Activated naive CD8-positive, alpha-beta T cell treated with anti-CD3 and anti-CD28 coated beads for 36 hours (primary cell): Measurements from ENCODE around the gene TNPO2. TPM values are rescaled to one million over a fixed set of nuclear protein-coding genes. Genes with fewer than 3 reads are reported as not detected.
A peak's percentile ranks its signal among the peaks of the same experiment; 100 is the strongest.
"Not testable (repeated sequence)": the region's sequence is repeated elsewhere in the genome, so short reads cannot be mapped to it uniquely, and the experiment has no call there.

Source experiments
- DNase-seq: peaks from one replicate; pipeline ENCODE4 v3.0.0; 2021
- H3K27ac Mint-ChIP-seq: one replicate; pipeline ENCODE4 v1.8.0; 2022; ENCODE audit warnings: mild to moderate bottlenecking, moderate library complexity, mixed read lengths
- H3K27me3 Mint-ChIP-seq: one replicate; pipeline ENCODE4 v1.8.0; 2022; ENCODE audit warnings: mild to moderate bottlenecking, mixed read lengths
- H3K36me3 Mint-ChIP-seq: one replicate; pipeline ENCODE4 v1.8.0; 2021; ENCODE audit warnings: mild to moderate bottlenecking, mixed read lengths
- H3K4me1 Mint-ChIP-seq: one replicate; pipeline ENCODE4 v1.8.0; 2021; ENCODE audit warnings: mixed read lengths
- H3K4me3 Mint-ChIP-seq: one replicate; pipeline ENCODE4 v1.8.0; 2022; ENCODE audit warnings: mild to moderate bottlenecking, moderate library complexity, mixed read lengths
- H3K9me3 Mint-ChIP-seq: one replicate; pipeline ENCODE4 v1.8.0; 2022; ENCODE audit warnings: mixed read lengths
- total RNA-seq, 2 experiments: library from RNA; stranded (reverse); gene quantifications; one replicate each; pipeline ENCODE4 v1.2.3, GENCODE V29; 2021

Gene TNPO2
- total RNA-seq, 2 experiments from 2014 or later: 125 to 134 TPM

DNA sequence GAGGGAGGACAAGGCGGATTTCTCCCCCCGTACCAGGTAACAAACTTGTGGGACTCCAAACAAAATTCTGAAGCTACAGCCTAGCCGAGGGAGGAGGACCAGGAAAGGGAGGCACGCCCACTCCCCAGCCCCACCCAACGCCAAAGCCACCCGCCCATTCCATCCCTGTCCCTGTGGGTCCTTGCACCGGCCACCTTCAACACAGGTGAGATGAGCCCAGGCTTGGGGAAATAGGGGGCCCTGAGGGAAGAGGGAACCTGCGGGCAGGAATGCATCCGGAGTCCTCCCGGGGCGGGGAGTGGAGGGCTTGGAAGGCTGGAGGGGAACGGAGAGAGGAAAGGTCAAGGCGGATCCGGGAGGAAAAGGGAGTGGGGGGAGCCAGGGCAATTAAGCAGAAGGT, 27.9 kb upstream of the TNPO2 start, which contains the start of gene BEST2:
Gene BEST2 (plus strand): TSS at position 157 of the 400 bp plus-strand sequence. CDS start 802 bp downstream, outside the sequence.
- peaks cover 6% of the 10 kb centered on the region for H3K9me3 Mint-ChIP-seq
- H3K4me3 Mint-ChIP-seq: no peak within 1 kb of the TSS
- no peak within 1 kb of the TSS for H3K27ac Mint-ChIP-seq
- peaks cover 17% of the 10 kb centered on the region for H3K36me3 Mint-ChIP-seq
- DNase-seq: no peak
- no peaks in the 10 kb centered on the region for H3K4me1 Mint-ChIP-seq
- peaks cover 47% of the 10 kb centered on the region for H3K27me3 Mint-ChIP-seq

DNA sequence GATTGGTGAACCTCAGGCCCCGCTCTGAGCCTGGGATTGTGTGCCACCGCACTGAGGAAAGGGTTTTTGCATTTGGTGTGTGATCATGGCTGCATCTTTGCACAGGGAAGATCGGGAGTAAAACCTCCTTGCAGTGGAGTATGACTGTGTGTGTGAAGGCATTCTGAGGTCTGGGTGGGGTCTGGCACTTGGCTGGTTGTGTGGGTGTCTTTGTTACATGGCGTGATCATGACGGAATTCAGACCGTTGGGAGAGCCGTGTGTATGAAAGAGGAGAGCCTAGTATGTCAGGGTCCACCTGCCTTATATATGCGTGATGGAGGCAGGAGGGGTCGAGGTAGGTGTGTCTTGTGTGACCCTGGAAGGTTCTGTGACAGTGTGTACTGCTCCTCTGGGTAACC, 27.1 kb upstream of the TNPO2 start:
- H3K36me3 Mint-ChIP-seq: peaks cover 23% of the 10 kb centered on the region
- no peak for DNase-seq
- H3K4me1 Mint-ChIP-seq: no peaks in the 10 kb centered on the region
- peaks cover 42% of the 10 kb centered on the region for H3K27me3 Mint-ChIP-seq
- no peak overlapping the region for H3K27ac Mint-ChIP-seq
- peaks cover 6% of the 10 kb centered on the region for H3K9me3 Mint-ChIP-seq
- no peak overlapping the region for H3K4me3 Mint-ChIP-seq

DNA sequence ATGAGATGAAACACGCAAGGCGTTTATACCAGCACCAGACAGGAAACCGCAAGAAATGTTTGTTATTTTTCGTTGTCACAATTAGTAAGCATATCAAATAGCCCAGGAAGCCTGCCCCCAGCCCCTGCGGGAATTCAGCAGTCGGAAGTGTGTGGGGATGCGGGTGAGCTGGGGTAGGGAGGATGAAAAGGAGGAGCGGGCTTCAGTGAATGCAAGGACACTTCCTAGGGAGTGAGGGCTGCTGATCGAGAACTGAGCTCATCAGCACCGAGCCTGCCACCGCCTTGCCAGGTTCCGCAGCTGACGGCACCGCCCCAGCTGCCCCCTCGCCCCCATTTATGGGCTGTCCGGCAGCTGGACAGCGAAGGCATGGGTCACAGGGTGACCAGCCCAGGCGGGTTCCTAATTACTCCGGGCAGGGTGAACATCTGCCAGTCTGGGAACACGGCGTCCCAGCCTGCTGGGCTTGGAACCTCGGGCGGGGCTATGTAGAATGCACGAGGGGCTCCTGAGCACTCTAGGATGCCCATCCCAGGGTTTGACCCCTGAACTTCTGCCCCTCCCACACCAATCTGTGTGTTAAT, 26.3 kb upstream of the TNPO2 start:
- Mint-ChIP-seq H3K9me3 (peaks cover 6% of the 10 kb centered on the region), H3K27me3 (peaks cover 35% of the 10 kb centered on the region), H3K27ac (no peak overlapping the region), H3K4me3 (no peak overlapping the region), H3K36me3 (peaks cover 25% of the 10 kb centered on the region), H3K4me1 (no peaks in the 10 kb centered on the region)
- no peak for DNase-seq

DNA sequence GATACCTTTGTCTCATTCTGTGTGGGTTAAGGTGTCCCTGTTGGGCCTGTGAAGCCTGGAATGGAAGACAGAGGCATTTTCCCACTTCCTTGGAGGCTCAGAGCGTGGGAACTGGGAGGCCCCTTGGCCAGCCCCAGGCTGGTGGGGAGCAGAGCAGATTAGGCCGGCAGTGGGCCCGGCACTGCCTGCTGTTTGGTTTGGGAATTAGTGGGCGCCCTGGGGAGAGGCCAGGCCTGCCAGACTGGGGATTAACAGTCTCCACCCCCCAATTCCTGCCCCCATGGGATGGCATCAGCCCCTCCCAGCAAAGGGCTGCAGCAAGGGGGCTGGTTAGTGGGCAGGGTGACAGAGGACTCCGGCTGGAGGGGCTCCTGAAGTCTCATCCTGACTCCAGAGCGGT, 24.8 kb upstream of the TNPO2 start:
- no peak for DNase-seq
- H3K9me3 Mint-ChIP-seq: peaks cover 6% of the 10 kb centered on the region
- peaks cover 30% of the 10 kb centered on the region for H3K36me3 Mint-ChIP-seq
- H3K27ac Mint-ChIP-seq: no peak overlapping the region
- H3K4me3 Mint-ChIP-seq: no peak overlapping the region
- H3K4me1 Mint-ChIP-seq: no peaks in the 10 kb centered on the region
- H3K27me3 Mint-ChIP-seq: peaks cover 24% of the 10 kb centered on the region

DNA sequence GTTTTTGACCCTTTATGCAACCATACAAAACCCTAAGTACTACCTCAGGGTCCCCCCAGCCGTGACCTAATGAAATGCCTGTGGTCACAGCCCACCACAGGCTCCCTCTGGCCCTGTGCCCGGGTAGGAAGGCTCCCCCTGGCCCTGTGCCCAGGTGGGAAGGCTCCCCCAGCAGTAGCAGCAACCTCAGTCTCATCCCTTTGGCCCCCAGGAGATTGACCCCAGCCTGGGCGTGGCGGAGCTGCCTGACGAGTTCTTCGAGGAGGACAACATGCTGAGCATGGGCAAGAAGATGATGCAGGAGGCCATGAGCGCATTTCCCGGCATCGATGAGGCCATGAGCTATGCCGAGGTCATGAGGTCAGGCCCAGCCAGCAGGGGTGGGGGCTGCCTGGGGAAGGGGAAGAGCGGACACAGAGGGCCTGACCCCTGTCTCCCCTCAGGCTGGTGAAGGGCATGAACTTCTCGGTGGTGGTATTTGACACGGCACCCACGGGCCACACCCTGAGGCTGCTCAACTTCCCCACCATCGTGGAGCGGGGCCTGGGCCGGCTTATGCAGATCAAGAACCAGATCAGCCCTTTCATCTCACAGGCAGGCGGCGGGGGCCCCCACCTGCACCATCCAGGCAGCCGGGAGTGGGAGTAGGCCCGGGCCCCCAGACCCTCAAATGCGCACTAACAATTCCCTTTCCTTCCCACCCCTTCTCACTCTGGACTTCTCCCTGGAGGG, 21.6 kb upstream of the TNPO2 start:
- no peak for DNase-seq
- peaks cover 5% of the 10 kb centered on the region for H3K27me3 Mint-ChIP-seq
- peaks cover 6% of the 10 kb centered on the region for H3K9me3 Mint-ChIP-seq
- no peak overlapping the region for H3K27ac Mint-ChIP-seq
- peaks cover 38% of the 10 kb centered on the region for H3K36me3 Mint-ChIP-seq
- H3K4me1 Mint-ChIP-seq: no peaks in the 10 kb centered on the region
- H3K4me3 Mint-ChIP-seq: no peak overlapping the region

DNA sequence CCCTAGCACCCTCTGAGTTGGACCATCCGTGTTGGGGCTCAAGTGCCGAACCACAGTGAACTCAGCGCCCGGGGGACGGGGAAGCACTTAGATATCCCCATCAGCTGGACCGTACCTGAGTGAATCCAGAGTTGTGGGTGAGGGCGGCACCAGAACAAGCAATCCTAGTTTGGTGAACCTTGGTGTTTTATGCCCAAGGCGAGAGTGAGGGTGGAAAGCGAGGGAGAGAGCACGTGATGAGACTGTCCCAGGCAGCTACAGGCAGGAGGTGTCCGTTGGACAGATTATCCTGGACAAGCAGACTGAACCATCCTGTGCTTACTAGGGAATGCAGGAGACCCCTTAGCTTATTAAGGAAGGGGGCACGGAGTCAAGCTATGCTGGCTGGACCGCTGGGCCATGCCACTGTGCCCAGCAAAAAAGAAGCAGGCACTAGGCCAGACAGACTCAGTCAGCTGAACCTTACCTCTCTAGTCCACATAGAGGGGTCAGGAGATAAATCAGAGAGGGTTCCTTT, 14.2 kb upstream of the TNPO2 start:
- Mint-ChIP-seq H3K27me3 (no peaks in the 10 kb centered on the region), H3K4me1 (peaks cover 25% of the 10 kb centered on the region), H3K36me3 (peaks cover 28% of the 10 kb centered on the region), H3K4me3 (peak overlapping the region; percentile 100), H3K9me3 (no peaks in the 10 kb centered on the region), H3K27ac (peak overlapping the region; percentile 99)
- DNase-seq: no peak

DNA sequence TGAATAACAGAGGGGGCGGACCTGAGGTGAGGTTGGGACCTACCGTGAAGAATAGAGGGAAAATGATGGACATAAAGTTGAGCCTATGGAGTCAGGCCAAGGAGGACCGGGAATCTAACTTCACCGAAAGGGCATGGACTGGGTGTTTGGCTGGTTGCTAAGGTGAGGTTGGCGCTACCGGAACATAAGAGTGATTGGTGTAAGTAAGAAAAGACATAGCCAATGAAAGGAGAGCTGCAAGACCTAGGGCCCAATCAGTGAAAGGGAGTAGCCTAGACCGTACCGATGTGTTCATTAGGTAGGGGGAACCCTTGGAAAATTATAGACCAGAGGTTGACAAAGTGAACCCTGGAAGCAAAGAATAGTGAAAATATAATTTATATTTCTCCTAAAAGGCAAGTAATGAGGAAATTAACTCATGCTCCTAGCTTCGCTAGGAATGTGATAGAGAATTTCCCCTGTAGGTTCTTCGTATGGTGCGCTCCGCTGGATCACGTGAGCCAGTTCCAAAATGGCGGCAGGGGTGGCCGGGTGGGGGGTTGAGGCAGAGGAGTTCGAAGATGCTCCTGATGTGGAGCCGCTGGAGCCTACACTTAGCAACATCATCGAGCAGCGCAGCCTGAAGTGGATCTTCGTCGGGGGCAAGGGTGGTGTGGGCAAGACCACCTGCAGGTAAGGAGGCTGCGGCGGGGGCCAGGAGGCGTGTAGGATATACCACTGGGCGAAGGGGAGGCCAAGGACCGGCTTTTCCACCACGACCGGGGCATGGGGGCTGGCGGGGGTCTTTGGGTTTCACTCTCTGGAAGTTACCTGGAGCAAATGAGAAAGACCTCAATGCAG, 13.5 kb upstream of the TNPO2 start, which contains the start of gene GET3:
Gene GET3 (plus strand): TSS at position 503 of the 840 bp plus-strand sequence. CDS start 9 bp downstream, at position 512.
- H3K27me3 Mint-ChIP-seq: no peaks in the 10 kb centered on the region
- H3K27ac Mint-ChIP-seq: peak within 1 kb of the TSS; percentile 99
- H3K36me3 Mint-ChIP-seq: peaks cover 29% of the 10 kb centered on the region
- peaks cover 31% of the 10 kb centered on the region for H3K4me1 Mint-ChIP-seq
- H3K9me3 Mint-ChIP-seq: no peaks in the 10 kb centered on the region
- peak; percentile 82 for DNase-seq
- H3K4me3 Mint-ChIP-seq: peak within 1 kb of the TSS; percentile 100

DNA sequence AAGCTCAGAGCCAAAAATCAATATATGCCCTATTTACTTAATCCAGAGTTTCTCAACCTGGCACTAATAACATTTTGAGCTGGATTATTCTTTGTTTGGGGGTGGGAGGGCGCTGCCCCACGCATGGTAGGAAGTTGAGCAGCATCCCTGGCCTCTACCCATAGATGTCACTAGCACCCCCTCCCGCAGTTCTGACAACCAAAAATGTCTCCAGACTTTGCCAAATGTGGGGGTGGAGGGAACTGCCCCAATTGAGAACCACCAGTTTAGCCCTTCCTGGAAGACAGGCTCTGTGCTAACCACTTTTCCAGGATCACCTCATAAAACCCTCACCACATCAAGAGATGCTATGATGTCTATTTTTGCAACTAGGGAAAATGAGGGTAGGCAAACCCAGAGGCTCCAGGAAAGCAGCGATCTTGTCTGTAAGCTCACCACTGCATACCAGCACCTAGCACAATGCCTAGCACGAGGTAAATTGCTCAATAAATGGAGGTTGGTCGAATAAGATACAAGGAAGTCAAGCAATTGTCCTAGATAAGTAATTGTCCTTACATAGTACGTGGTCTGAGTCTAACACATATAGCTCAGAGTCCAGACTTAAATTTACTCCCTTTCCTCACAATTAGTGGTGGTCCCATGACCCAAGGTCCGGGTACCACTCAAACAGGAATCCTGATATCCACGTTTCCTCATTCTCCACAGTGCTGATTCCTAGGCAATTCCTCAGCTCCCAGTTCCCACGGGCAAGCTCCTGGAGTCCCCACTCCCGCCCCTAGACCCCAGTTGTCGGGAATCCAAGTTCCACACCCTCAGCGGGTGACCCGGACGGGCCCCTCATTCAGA, 9.9 kb upstream of the TNPO2 start:
- peak overlapping the region; percentile 96 for H3K4me3 Mint-ChIP-seq
- peaks cover 38% of the 10 kb centered on the region for H3K36me3 Mint-ChIP-seq
- peaks cover 37% of the 10 kb centered on the region for H3K4me1 Mint-ChIP-seq
- peak; percentile 70 for DNase-seq
- no peaks in the 10 kb centered on the region for H3K9me3 Mint-ChIP-seq
- peak overlapping the region; percentile 97 for H3K27ac Mint-ChIP-seq
- H3K27me3 Mint-ChIP-seq: no peaks in the 10 kb centered on the region

DNA sequence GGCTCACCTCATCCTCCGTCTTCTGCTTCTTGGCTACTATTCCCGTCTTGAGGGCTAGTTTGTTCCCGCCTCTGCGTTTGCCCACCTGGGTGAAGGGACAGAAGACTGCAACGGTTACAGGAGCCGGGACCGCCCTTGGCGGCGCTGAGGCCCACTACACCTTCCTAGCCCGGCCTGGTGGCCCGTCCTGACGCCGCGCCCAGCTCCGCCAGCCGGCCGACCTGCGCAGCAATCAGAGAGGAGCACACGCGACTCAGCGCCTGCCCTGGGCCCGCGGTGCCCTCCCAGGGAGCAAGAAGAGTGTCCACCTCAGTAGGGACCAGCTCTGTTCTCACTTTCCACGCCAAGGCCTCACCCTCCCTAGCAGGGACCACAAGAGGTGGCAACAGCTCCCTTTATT, 7.6 kb upstream of the TNPO2 start:
- no peaks in the 10 kb centered on the region for H3K27me3 Mint-ChIP-seq
- no peak for DNase-seq
- H3K27ac Mint-ChIP-seq: peak overlapping the region; percentile 29
- no peaks in the 10 kb centered on the region for H3K9me3 Mint-ChIP-seq
- H3K4me3 Mint-ChIP-seq: no peak overlapping the region
- peaks cover 27% of the 10 kb centered on the region for H3K4me1 Mint-ChIP-seq
- peaks cover 45% of the 10 kb centered on the region for H3K36me3 Mint-ChIP-seq

DNA sequence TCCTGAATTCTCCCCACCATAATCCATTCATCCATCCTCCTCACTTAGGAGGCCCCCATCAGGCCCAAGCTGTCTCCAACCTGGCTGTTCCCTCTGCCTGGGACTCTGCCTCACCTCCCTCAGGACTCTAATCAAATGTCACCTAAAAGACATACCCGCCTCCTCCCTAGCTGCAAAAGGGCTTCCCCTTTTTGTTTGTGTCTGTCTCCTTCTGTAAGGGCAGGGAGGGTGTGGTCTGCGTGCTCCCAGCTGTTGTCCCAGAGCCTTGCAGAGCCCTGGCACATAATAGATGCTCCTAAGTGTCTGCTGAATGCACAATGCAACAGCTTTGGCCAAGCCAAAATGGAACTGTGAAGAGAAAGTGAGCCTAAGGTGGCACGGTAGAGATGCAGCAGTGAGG, 6.3 kb upstream of the TNPO2 start:
- H3K4me1 Mint-ChIP-seq: peaks cover 25% of the 10 kb centered on the region

DNA sequence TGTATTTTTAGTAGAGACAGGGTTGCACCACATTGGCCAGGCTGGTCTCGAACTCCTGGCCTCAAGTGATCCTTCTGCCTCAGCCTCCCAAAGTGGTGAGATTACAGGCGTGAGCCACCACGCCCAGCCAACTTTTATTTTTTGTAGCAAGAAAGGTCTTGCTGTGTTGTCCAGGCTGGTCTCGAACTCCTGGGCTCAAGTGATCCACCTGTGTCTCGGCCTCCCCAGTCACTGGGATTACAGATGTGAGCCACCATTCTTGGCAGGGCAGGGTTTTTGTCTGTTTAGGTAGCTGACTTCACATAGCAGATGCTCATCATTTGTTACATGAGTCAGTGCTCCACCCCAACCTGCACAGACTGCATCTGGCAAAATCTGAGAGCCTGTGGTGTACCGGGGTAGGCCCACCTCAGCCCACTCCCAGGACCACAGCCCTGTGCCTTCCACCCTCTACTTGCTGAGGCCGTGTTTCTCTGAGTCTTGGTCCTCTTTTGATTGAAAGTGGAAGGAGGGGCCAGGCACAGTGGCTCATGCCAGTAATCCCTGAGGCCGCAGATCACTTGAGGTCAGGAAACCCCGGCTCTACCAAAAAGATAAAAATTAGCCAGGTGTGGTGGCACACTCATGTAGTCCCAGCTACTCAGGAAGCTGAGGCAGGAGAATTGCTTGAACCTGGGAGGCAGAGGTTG, 4.2 kb upstream of the TNPO2 start:
- no peak for DNase-seq
- Mint-ChIP-seq H3K36me3 (peaks cover 42% of the 10 kb centered on the region), H3K4me1 (peaks cover 26% of the 10 kb centered on the region), H3K27me3 (no peaks in the 10 kb centered on the region), H3K9me3 (no peaks in the 10 kb centered on the region), H3K4me3 (no peak overlapping the region), H3K27ac (no peak overlapping the region)

More for the DNA sequence above, 6.3 kb upstream of the TNPO2 start:
- Mint-ChIP-seq H3K9me3 (no peaks in the 10 kb centered on the region), H3K36me3 (peaks cover 45% of the 10 kb centered on the region), H3K27ac (no peak overlapping the region), H3K4me3 (no peak overlapping the region), H3K27me3 (no peaks in the 10 kb centered on the region)
- DNase-seq: no peak

DNA sequence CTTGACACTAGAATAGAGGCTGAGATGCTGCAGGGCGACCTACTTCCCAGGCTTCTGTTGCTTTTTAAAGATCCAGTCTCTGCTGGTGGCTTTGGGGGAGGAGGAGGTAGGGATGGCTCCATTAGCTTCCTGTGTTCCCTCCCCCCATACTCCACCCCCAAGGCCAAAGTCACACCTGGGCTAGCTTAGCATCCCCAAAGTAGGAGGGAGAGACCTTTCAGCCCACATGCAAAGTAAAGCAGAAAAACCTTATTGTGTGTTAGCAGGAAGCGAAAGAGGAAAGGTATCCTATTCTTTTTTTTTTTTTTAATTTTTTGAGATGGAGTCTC, 3.2 kb upstream of the TNPO2 start:
- no peak for DNase-seq
- Mint-ChIP-seq H3K36me3 (peaks cover 42% of the 10 kb centered on the region), H3K27me3 (no peaks in the 10 kb centered on the region), H3K4me3 (no peak overlapping the region), H3K27ac (peak overlapping the region; percentile 4), H3K4me1 (peaks cover 19% of the 10 kb centered on the region), H3K9me3 (no peaks in the 10 kb centered on the region)

DNA sequence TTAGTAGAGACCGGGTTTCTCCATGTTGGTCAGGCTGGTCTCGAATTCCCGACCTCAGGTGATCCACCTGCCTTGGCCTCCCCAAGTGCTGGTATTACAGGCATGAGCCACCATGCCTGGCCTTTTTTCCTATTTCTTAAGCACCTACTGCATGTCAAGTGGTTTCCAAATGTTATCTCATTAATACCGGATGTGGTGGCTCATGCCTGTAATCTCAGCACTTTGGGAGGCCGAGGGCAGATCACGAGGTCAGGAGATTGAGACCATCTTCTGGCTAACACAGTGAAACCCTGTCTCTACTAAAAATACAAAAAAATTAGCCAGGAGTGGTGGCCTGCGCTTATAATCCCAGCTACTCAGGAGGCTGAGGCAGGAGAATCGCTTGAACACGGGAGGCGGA, 1.9 kb upstream of the TNPO2 start:
- Mint-ChIP-seq H3K4me1 (peaks cover 21% of the 10 kb centered on the region), H3K36me3 (peaks cover 50% of the 10 kb centered on the region)
- not testable (repeated sequence) for DNase-seq, H3K9me3 Mint-ChIP-seq, H3K27me3 Mint-ChIP-seq, H3K27ac Mint-ChIP-seq, H3K4me3 Mint-ChIP-seq

DNA sequence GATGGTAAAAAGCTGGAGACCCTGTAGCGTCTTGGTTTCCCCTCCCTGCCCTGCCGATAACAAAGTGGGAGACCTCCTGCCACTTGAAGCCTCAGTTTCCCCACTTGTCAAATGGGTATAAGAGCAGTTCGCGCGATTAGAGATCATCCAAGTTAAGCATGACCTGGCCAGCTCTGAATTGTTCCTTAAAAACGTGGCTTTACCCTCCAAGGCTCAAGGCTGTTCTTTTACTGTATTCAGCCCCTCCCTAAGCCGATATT, 421 bp downstream of the TNPO2 start:
- H3K36me3 Mint-ChIP-seq: peaks cover 47% of the 10 kb centered on the region
- H3K4me1 Mint-ChIP-seq: peaks cover 30% of the 10 kb centered on the region
- DNase-seq: no peak
- peak overlapping the region; percentile 92 for H3K4me3 Mint-ChIP-seq
- no peaks in the 10 kb centered on the region for H3K9me3 Mint-ChIP-seq
- peak overlapping the region; percentile 93 for H3K27ac Mint-ChIP-seq
- no peaks in the 10 kb centered on the region for H3K27me3 Mint-ChIP-seq
